H9 (cell line): Measurements from ENCODE around the gene AKR7A2. TPM values are rescaled to one million over a fixed set of nuclear protein-coding genes. Genes with fewer than 3 reads are reported as not detected.

Experiments used
- DNase-seq: peaks from one replicate; pipeline ENCODE4 v3.0.0-alpha.2; 2017
- H2AFZ ChIP-seq: one replicate; pipeline ENCODE4 v1.6.1; 2013; ENCODE audit warnings: mild to moderate bottlenecking, low read length, control low read depth, moderate library complexity
- H2AK5ac ChIP-seq: 2 replicates; pipeline ENCODE4 v1.6.1; 2013; ENCODE audit warnings: low read length, control low read depth, mixed read lengths; ENCODE audit not compliant: insufficient read length
- H2BK120ac ChIP-seq: one replicate; pipeline ENCODE4 v1.6.1; 2013; ENCODE audit warnings: low read depth, mild to moderate bottlenecking, low read length, control low read depth, inconsistent platforms; ENCODE audit not compliant: poor library complexity, severe bottlenecking
- H2BK12ac ChIP-seq: 2 replicates; pipeline ENCODE4 v1.6.1; 2013; ENCODE audit warnings: low read length, control low read depth, mixed read lengths, low read depth; ENCODE audit not compliant: insufficient read length
- H2BK15ac ChIP-seq: 2 replicates; pipeline ENCODE4 v1.6.1; 2013; ENCODE audit warnings: low read depth, low read length, control low read depth
- H2BK20ac ChIP-seq: one replicate; pipeline ENCODE4 v1.6.1; 2013; ENCODE audit warnings: low read depth, mild to moderate bottlenecking, low read length, control low read depth, inconsistent platforms; ENCODE audit not compliant: poor library complexity, severe bottlenecking
- H2BK5ac ChIP-seq: 2 replicates; pipeline ENCODE4 v1.6.1; 2013; ENCODE audit warnings: low read length, control low read depth, mixed read lengths; ENCODE audit not compliant: insufficient read length
- H3K14ac ChIP-seq: 2 replicates; pipeline ENCODE4 v1.6.1; 2013; ENCODE audit warnings: low read length, control low read depth; ENCODE audit not compliant: insufficient read depth
- H3K18ac ChIP-seq: 2 replicates; pipeline ENCODE4 v1.6.1; 2013; ENCODE audit warnings: low read depth, mild to moderate bottlenecking, mixed read lengths, low read length, control low read depth; ENCODE audit not compliant: insufficient read length
- H3K23ac ChIP-seq: 2 replicates; pipeline ENCODE4 v1.6.1; 2013; ENCODE audit warnings: low read length, control low read depth, mixed read lengths, low read depth; ENCODE audit not compliant: insufficient read length
- H3K23me2 ChIP-seq: 2 replicates; pipeline ENCODE4 v1.6.1; 2013; ENCODE audit warnings: low read depth, mild to moderate bottlenecking, mixed read lengths, low read length, control low read depth; ENCODE audit not compliant: insufficient read length, poor library complexity, severe bottlenecking
- H3K27ac ChIP-seq: 2 replicates; pipeline ENCODE4 v1.5.1; 2013; ENCODE audit warnings: low read length, control low read depth, mixed read lengths, low read depth; ENCODE audit not compliant: insufficient read length
- H3K27me3 ChIP-seq: 2 replicates; pipeline ENCODE4 v1.6.1; 2013; ENCODE audit warnings: low read length, control low read depth, inconsistent platforms; ENCODE audit not compliant: insufficient read depth
- H3K4ac ChIP-seq: 2 replicates; pipeline ENCODE4 v1.6.1; 2013; ENCODE audit warnings: low read depth, mild to moderate bottlenecking, control low read depth, inconsistent platforms, low read length, moderate library complexity
- H3K4me1 ChIP-seq: 2 replicates; pipeline ENCODE4 v1.6.1; 2013; ENCODE audit warnings: low read length, control low read depth, inconsistent platforms; ENCODE audit not compliant: insufficient read depth
- H3K4me2 ChIP-seq: 2 replicates; pipeline ENCODE4 v1.6.1; 2013; ENCODE audit warnings: low read length, control low read depth, mixed read lengths; ENCODE audit not compliant: insufficient read length, insufficient read depth
- H3K56ac ChIP-seq: 2 replicates; pipeline ENCODE4 v1.6.1; 2013; ENCODE audit warnings: low read depth, mild to moderate bottlenecking, mixed read lengths, low read length, control low read depth; ENCODE audit not compliant: insufficient read length
- H3K79me1 ChIP-seq: 2 replicates; pipeline ENCODE4 v1.6.1; 2013; ENCODE audit warnings: low read depth, mild to moderate bottlenecking, moderate library complexity, low read length, control low read depth, inconsistent platforms; ENCODE audit not compliant: insufficient read depth, poor library complexity, severe bottlenecking
- H3K79me2 ChIP-seq: 2 replicates; pipeline ENCODE4 v1.6.1; 2013; ENCODE audit warnings: low read length, control low read depth, inconsistent platforms; ENCODE audit not compliant: insufficient read depth
- H3K9ac ChIP-seq: 2 replicates; pipeline ENCODE4 v1.6.1; 2013; ENCODE audit warnings: low read length, control low read depth, mixed read lengths; ENCODE audit not compliant: insufficient read length; ENCODE audit errors: extremely low read depth
- H3K9me3 ChIP-seq: one replicate; pipeline ENCODE4 v1.6.1; 2013; ENCODE audit warnings: low read depth, low read length, inconsistent platforms; ENCODE audit not compliant: control insufficient read depth
- H3T11ph ChIP-seq: one replicate; pipeline ENCODE4 v1.6.1; 2013; ENCODE audit warnings: mild to moderate bottlenecking, low read length, control low read depth, inconsistent platforms
- H4K20me1 ChIP-seq: one replicate; pipeline ENCODE4 v1.6.1; 2013; ENCODE audit not compliant: control insufficient read depth, insufficient read length, insufficient read depth
- H4K5ac ChIP-seq: 2 replicates; pipeline ENCODE4 v1.6.1; 2013; ENCODE audit warnings: low read depth, mild to moderate bottlenecking, mixed read lengths, low read length, control low read depth; ENCODE audit not compliant: insufficient read length
- H4K8ac ChIP-seq: replicated peaks from 2 replicates; pipeline ENCODE4 v1.6.1; 2013; ENCODE audit warnings: low read length, control low read depth, mixed read lengths, low read depth; ENCODE audit not compliant: insufficient read length
- H4K91ac ChIP-seq: 2 replicates; pipeline ENCODE4 v1.6.1; 2013; ENCODE audit warnings: low read depth, mild to moderate bottlenecking, moderate library complexity, mixed read lengths, low read length, control low read depth; ENCODE audit not compliant: insufficient read length
- H3K27ac Mint-ChIP-seq, 3 experiments: 2 replicates in 2 of 3; 3 replicates in 1 of 3; pipeline ENCODE4 v1.8.0; 2020 to 2021; ENCODE audit warnings: mixed read lengths in 3 of 3, mild to moderate bottlenecking in 1 of 3, moderate library complexity in 1 of 3
- H3K27me3 Mint-ChIP-seq: 2 replicates; pipeline ENCODE4 v1.8.0; 2021; ENCODE audit warnings: low read depth, mild to moderate bottlenecking, moderate library complexity, mixed read lengths
- H3K36me3 Mint-ChIP-seq, 3 experiments: 2 replicates in 2 of 3; 3 replicates in 1 of 3; pipeline ENCODE4 v1.8.0; 2020 to 2021; ENCODE audit warnings: low read depth in 3 of 3, mixed read lengths in 3 of 3; ENCODE audit not compliant: insufficient read depth in 1 of 3
- H3K4me1 Mint-ChIP-seq, 2 experiments: 2 replicates each; pipeline ENCODE4 v1.8.0; 2020; ENCODE audit warnings: mixed read lengths in 2 of 2
- H3K4me3 Mint-ChIP-seq, 2 experiments: 2 replicates in 1 of 2; 3 replicates in 1 of 2; pipeline ENCODE4 v1.8.0; 2020 to 2021; ENCODE audit warnings: mild to moderate bottlenecking in 2 of 2, mixed read lengths in 2 of 2, moderate library complexity in 1 of 2
- H3K9me3 Mint-ChIP-seq, 2 experiments: 2 replicates in 1 of 2; 3 replicates in 1 of 2; pipeline ENCODE4 v1.8.0; 2020; ENCODE audit warnings: mild to moderate bottlenecking in 2 of 2, mixed read lengths in 2 of 2, moderate library complexity in 1 of 2
- CTCF ChIP-seq: fragments of 200-600 bp; sonication (generic); conservative IDR thresholded peaks from 3 replicates; pipeline ENCODE4 v1.8.0; 2021; ENCODE audit warnings: antibody characterized with exemption, mild to moderate bottlenecking
- WGBS: extraction: QIAGEN DNeasy Blood & Tissue Kit; methylation state at CpG from one replicate; pipeline ENCODE4 v1.1.7; 2013; ENCODE audit warnings: missing lambda C conversion rate, low lambda C conversion rate, mixed read lengths; ENCODE audit not compliant: insufficient read length; ENCODE audit errors: extremely low coverage; 5-methylcytosine and 5-hydroxymethylcytosine counted together
- long read RNA-seq: library from polyadenylated mRNA; unstranded; transcript quantifications from one replicate; pipeline ENCODE4 v2.0.0, GENCODE V29; 2020
- total RNA-seq: library from RNA; stranded (reverse); gene quantifications from 2 replicates; pipeline ENCODE4 v1.2.1, GENCODE V29; 2021

The AKR7A2 gene
- total RNA-seq: 48.0 and 50.3 TPM in 2 replicates
- long read RNA-seq, transcript AKR7A2-202 (6 exons, 1,171 nt): minor isoform, 5 of 512 reads
- long read RNA-seq, transcript AKR7A2-201 (7 exons, 1,362 nt): major isoform, 487 of 512 reads
- long read RNA-seq, partial matches to known transcripts: 7 of 512 reads
- long read RNA-seq, other reads (novel, unspliced or antisense): 12 of 512 reads

- no CpG with 5 or more reads among the region's 105 CpGs for WGBS
- no peak within 1 kb of the TSS for H3K4ac ChIP-seq
- no peaks in the 10 kb centered on the region for H3K9me3 Mint-ChIP-seq
Measured at GRCh38 chr1:19311931-19312781, at the start of gene AKR7A2, which contains the start of gene SLC66A1. Gene AKR7A2 (minus strand): TSS chr1:19312144. CDS start chr1:19312124, 20 bp downstream. Gene SLC66A1 (plus strand): TSS chr1:19312326. CDS start chr1:19317678, 5,352 bp downstream.

More at GRCh38 chr1:19311931-19312781, at the start of gene AKR7A2, which contains the start of gene SLC66A1:
- no peaks in the 10 kb centered on the region for H3K79me2 ChIP-seq
- no peak within 1 kb of the TSS for H2BK12ac ChIP-seq
- no peak within 1 kb of the TSS for H4K5ac ChIP-seq
- no peak within 1 kb of the TSS for H2BK5ac ChIP-seq
- no peak within 1 kb of the TSS for H3T11ph ChIP-seq
- H2BK120ac ChIP-seq: no peak within 1 kb of the TSS
- no peak within 1 kb of the TSS for H2BK20ac ChIP-seq
- H3K4me1 Mint-ChIP-seq: peaks cover 19% of the 10 kb centered on the region in 2 experiments
- no peaks in the 10 kb centered on the region for H3K79me1 ChIP-seq
- no peak within 1 kb of the TSS for H3K23ac ChIP-seq
- 0 out of 3 replicates have a peak, but pooled peaks have one; percentile 16 for TF ChIP-seq CTCF
- no peak within 1 kb of the TSS for H2AFZ ChIP-seq
- DNase-seq: peak; percentile 92
- H3K27me3 ChIP-seq: no peaks in the 10 kb centered on the region
- H4K8ac ChIP-seq: no peak within 1 kb of the TSS
- H2AK5ac ChIP-seq: no peak within 1 kb of the TSS
- no peak within 1 kb of the TSS for H3K56ac ChIP-seq
- H4K91ac ChIP-seq: no peak within 1 kb of the TSS
- H3K18ac ChIP-seq: no peak within 1 kb of the TSS
- H3K9me3 ChIP-seq: no peaks in the 10 kb centered on the region
- H3K4me2 ChIP-seq: peak within 1 kb of the TSS; percentile 71
- H3K36me3 Mint-ChIP-seq: peaks cover 7 to 20% (median 17%) of the 10 kb centered on the region in 3 experiments
- no peak within 1 kb of the TSS for H2BK15ac ChIP-seq
- H3K27me3 Mint-ChIP-seq: no peaks in the 10 kb centered on the region; the same call in 1 of the 2 replicates
- H3K27ac ChIP-seq: no peak within 1 kb of the TSS
- peak within 1 kb of the TSS; percentile 49; the same call in 1 of the 2 replicates for H3K14ac ChIP-seq
- H3K9ac ChIP-seq: peak within 1 kb of the TSS; percentile 76
- no peaks in the 10 kb centered on the region for H3K4me1 ChIP-seq
- no peaks in the 10 kb centered on the region for H4K20me1 ChIP-seq
- peak within 1 kb of the TSS; percentile 85 to 89 for H3K4me3 Mint-ChIP-seq
- peak within 1 kb of the TSS in 1 of 3 experiments; percentile 82; a peak in 3 of 7 replicates for H3K27ac Mint-ChIP-seq
- H3K23me2 ChIP-seq: peaks cover 13% of the 10 kb centered on the region
